ENCODE measurements around the gene TSACC.
"Not testable (repeated sequence)": the region's sequence is repeated elsewhere in the genome, so short reads cannot be mapped to it uniquely, and the experiment has no call there.

GRCh38 chr1:156369685-156370286 is 31.5 kb downstream of the TSACC start:
- TF ChIP-seq, protein P1, sequence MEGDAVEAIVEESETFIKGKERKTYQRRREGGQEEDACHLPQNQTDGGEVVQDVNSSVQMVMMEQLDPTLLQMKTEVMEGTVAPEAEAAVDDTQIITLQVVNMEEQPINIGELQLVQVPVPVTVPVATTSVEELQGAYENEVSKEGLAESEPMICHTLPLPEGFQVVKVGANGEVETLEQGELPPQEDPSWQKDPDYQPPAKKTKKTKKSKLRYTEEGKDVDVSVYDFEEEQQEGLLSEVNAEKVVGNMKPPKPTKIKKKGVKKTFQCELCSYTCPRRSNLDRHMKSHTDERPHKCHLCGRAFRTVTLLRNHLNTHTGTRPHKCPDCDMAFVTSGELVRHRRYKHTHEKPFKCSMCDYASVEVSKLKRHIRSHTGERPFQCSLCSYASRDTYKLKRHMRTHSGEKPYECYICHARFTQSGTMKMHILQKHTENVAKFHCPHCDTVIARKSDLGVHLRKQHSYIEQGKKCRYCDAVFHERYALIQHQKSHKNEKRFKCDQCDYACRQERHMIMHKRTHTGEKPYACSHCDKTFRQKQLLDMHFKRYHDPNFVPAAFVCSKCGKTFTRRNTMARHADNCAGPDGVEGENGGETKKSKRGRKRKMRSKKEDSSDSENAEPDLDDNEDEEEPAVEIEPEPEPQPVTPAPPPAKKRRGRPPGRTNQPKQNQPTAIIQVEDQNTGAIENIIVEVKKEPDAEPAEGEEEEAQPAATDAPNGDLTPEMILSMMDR (IDR thresholded peaks at IDR 0.05; ENCODE audit: borderline replicate concordance, extremely low read depth, low read length, poor library complexity, severe bottlenecking): not testable (repeated sequence)
- TF ChIP-seq EZH2 (IDR thresholded peaks at IDR 0.05; ENCODE audit: borderline replicate concordance, low read depth, low read length, severe bottlenecking): not testable (repeated sequence)

All from DND-41 (cell line).